HG03196 (cell line): ENCODE results near the gene NTSR1.
"Not testable (repeated sequence)": the region's sequence is repeated elsewhere in the genome, so short reads cannot be mapped to it uniquely, and the experiment has no call there.

ENCODE experiments used
- ATAC-seq: cut with Tn5 transposase; IDR thresholded peaks from one replicate; pipeline ENCODE4 v1.9.1; 2021; ENCODE audit not compliant: unreplicated experiment

NTSR1 gene

DNA sequence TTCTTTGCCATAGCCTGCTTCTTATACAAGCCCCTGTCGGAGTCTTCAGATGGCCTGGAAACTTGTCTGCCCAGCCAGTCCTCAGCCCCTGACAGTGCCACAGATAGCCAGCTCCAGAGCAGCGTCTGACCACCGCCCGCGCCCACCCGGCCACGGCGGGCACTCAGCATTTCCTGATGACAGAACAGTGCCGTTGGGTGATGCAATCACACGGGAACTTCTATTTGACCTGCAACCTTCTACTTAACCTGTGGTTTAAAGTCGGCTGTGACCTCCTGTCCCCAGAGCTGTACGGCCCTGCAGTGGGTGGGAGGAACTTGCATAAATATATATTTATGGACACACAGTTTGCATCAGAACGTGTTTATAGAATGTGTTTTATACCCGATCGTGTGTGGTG is 36.9 kb upstream of the NTSR1 start:
- ATAC-seq, result no peak

DNA sequence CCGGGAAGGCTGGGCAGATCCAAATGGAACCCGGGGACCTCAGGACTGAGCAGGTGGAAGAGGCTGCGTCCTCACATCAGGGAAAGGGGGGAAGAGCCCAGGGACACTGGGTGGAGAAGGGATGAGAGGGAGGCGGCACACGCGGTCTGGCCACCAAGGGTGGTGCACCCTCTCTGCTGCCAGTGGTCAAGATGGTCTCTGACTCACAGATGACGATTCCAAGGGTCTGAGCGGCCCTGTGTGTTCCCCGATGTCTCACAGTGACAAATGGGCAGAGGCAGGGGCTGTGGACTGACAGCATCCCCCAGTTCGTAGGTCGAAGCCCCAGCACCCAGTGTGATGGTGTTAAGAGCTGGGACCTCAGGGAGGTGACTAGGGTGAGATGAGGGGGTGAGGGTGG is 34.3 kb upstream of the NTSR1 start:
- no peak for ATAC-seq

DNA sequence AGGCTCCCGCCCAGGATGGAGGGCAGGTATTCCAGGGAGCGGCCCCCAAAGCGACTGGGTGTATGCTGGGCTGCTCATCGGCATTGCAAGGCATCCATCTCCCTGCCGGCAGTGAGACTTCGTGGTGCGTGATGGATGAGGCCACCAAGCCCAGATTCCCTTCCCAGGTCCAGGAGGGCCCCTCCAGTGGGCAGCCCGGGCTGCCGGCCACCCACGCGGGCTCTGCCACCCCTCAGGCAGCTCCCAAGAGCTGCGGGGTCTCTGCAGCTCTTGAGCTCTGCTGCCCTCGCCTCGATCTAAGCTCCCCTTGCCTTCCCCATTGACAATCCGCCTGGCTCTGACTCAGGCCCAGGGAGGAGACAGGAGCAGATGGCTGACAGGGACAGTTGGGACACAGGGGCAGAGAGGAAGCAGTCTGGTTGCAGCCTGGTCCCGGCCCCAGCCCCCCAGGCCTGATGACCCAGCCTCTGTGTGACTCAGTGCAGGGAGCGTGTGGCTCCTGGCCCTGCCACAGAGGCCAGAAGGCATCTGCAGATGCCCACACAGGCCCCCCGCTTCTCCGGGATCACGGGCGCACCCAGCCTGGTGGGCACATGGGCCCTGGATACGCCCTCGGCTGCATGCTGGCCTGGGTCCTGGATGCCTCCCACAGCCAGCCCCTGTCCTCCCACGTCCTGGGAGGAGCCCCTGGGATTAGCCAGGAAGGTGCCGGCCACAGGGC is 33.3 kb upstream of the NTSR1 start:
- ATAC-seq, result no peak

DNA sequence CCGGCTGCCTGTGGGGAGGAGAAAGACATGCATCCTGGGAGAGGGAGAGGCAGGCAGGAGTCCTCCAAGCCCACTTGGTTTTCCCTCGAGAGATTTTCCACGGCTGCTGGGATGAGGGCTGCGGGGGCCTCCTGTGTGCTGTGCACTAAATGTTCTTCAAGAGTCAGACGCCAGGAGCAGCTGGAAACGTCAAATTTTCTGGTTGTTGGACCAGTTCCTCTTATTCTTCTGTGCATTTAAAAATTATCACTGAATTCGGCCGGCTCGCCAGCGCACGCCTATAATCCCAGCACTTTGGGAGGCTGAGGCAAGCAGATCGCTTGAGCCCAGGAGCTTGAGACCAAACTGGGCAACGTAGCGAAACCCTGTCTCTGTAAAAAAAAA is 32.8 kb upstream of the NTSR1 start:
- no peak for ATAC-seq

DNA sequence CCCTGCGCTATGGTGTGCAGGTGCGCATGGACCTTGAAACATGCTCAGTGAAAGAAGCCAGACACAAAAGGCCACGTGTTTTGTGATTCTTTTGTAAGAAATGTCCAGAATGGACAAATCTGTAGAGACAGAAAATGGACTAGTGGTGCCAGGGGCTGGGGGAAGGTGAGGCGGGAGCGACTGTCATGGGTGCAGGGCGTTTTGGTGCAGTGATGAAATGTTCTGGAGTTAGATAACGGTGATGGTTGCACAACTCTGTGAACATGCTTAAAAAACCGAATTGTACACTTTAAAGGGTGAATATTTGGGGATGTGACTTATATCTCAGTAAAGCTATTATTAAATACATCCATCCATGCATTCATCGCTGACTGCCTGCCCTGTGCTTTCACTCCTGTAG is 31.7 kb upstream of the NTSR1 start:
- no peak for ATAC-seq

DNA sequence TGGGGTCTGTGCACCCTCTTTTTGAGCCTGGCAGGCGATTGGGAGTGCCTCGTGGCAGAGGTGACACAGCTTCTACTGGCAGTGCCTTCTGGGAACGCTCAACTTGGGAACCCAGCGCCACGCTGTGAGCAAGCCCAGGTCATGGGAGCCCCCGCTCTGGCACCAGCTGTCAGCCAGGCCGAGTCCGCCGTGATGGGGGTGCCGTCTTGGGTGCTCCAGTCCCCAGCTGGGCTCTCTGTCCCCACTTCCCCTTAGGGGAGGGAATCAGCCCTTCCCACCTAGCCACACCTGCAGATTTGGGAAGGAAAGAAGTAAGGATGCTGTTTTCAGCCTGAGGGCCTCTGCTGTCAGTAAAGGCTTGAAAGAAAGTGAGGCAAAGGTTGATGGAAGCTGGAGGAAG is 31.0 kb upstream of the NTSR1 start:
- ATAC-seq, result no peak

DNA sequence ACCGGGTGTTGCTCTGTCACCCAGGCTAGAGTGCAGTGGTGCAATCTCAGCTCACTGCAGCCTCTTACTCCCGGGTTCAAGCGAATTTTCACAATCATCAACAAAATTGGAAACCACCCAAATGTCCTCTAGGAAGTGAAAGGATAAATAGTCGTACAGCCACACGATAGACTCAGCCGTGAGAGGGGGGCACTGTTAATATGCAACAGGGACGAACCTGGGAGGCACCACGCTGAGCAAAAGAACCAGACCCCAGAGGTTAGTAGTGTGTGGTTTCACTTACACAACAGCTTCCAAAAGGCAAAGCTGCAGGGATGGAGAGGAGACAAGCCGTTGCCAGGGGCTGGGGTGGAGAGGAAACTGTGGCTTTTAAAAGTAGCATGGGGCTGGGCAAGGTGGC is 30.1 kb upstream of the NTSR1 start:
- no peak for ATAC-seq

DNA sequence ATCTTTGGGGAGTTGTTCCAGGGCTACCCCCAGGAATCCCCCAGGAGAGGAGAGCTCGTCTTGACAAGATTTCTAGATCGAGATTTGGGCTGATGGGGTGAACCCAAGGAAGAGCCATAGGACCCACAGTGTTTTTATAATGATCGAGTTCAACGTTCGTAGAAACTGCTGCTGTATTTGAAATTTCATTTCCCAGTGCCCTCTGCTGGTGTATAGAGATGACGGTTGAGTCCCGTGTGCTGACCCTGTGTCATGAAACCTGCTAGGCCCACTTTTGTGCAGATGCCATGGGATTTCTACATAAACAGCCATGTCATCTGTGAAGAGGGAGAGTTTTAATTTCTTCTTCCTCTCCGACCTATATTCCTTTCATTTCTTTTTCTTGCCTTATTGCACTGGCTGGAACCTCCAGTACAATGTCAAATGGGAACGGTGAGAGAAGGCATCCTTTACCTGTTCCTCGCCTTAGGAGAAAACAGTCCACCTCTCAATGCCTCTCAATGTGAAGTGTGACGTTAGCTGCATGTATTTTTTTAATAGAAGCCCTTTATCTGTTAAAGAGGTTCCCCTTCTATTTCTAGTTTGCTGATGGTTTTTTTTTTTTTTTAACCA is 28.6 kb upstream of the NTSR1 start:
- no peak for ATAC-seq

DNA sequence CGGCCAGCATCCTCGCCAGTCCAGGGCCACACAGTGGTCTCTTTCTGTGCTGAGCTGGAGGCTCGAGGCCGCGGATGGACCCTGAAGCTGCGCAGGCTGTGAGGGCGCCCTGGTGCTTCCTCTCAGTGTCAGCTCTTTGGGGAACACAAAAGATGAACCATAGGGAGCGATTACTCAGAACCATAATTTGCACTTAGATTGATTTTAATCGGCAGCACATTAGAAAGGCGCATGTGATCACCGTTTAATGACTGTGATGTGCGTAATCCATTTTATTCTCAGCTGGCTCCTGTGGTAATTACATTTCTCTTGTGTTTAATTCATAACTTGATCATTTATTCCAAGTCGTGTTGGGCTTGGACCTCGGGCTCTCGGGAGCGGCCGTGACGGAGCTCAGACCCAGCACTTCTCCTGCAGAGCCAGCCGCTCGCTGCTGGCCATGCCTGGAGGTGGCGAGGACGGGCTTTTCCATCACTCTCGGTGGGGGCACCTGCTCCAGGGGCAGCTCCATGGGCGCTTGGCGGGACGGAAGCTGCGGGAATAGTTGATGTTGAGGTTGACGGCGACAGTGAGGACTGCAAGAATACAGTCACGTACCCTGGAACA is 25.6 kb upstream of the NTSR1 start:
- no peak for ATAC-seq

DNA sequence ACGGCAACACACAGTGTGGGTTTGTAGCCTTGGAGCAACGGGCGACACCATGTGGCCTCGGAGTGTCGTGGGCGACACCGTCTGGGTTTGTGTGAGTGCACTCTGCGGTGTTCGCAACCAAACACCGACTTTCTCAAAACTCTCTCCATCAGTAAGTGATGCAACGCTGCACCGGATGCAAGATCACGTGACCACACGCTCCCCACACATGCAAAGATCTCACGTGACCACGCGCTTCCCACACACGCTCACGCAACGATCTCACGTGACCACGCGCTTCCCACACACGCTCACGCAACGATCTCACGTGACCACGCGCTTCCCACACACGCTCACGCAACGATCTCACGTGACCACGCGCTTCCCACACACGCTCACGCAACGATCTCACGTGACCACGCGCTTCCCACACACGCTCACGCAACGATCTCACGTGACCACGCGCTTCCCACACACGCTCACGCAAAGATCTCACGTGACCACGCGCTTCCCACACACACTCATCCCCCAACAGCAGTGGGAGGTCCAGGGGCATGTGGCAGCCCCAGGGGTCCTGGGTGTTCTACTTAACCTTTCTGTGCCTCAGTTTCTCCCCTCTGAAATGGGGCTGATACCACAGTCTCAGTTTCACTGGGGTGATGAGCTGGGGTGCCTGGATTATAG is 24.8 kb upstream of the NTSR1 start:
- not testable (repeated sequence) for ATAC-seq

DNA sequence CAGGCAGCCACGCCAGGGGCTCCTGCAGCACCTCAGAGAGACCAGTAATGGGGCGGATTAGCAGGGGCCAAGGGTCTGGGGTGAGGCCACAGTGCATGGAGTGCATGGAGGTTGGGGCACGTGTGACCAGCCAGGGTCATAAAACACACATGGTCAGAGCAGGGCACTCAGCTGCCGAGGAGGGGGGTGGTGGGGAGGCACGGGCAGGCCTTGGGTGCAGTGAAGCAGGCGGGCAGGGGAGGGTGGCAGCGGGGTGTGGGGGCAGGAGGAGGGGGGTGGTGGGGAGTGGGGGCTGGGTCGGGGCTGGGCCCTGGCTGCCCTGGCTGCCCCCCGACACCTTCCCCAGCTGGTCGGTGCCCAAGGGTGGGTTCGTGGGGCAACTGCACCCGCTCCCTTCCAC is 23.7 kb upstream of the NTSR1 start:
- ATAC-seq, result no peak

DNA sequence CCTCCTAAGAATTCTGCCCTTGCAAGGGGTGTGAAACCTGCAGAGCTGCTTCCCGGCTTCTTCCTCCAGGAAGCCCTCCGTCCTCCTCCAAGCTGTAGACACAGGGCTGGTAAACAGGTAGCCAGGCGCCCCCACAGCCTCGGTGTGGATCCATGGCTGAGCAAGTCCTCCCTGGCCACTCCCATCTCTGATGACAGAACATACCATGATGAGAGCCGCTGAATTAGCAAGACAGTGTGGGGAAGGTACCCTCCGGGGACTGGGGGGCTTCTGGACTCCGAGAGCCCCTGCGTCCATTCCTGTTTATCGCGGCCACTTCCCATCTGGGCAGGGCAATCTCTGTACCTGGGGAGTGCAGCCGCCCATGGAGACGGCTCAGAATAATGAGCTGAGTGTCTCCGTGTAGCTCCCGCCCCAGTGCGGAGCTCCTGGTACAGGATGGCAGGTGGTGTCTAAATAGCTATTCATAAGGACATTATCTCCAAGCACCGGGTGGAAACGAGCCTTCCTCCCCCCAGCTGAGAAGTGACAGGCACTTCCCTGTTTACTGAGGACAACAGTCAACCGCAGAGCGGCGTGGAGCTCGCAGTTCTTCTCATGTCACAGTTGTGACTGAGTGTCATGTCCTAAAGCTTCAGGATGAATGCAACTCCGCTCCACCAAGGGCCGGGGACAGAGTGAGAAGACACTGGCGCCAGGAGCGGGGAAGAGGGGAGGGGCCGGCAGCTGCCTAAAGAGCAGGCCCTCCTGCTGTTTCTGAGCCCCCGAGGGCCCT is 22.7 kb upstream of the NTSR1 start:
- ATAC-seq, result no peak

DNA sequence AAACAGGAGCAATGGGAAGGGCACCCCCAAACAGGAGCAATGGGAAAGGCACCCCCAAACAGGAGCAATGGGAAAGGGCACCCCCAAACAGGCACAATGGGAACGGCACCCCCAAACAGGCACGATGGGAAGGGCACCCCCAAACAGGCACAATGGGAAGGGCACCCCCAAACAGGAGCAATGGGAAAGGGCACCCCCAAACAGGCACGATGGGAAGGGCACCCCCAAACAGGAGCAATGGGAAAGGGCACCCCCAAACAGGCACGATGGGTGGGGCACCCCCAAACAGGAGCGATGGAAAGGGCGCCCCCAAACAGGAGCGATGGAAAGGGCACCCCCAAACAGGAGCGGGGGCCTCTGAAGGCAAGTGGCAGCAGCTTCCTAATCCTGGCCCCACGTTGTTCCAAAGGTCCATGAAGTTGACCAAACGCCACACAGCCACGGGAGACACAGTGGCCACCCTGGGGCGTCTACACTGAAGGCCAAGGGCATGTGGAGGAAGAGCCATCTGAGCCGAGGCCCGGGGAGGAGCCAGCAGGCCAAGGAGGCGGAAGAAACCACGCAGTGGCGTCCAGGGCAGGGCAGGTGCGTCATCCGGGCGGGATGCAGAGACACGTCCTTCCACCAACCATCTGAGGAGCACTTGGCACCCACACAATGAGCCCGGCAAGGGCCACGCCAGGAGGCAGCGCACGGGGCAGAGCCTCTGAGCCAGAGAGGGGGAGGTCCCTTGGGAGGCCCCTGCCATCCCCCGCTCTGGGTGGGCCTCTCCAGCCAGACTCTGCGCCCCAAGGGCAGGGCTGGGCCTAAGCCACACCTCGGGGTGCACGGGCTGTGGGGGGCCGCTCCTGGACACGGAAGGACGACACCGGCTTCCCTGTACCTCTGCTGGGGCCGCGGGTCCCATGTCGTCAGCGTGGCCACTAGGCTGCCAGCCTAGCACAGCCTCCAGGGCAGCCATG is 21.5 kb upstream of the NTSR1 start:
- no peak for ATAC-seq

DNA sequence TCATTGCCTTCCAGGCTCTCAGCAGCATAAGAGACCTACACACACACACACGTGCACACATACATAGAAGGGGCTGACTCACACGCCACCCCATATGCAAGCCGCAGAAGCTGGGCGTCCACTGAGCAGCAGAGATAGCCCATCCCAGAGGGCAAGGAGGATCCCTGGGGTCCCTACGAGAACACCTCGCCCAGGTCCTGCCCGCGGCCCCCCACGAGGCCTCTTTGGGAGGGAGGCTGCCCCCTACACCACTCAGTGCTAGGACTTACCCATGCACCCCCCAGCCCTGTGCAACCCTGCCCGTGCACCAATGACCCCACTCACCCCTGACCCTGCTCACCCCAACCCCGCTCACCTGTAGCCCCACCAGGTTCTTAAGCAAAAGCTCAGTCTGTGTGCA is 20.6 kb upstream of the NTSR1 start:
- no peak for ATAC-seq

DNA sequence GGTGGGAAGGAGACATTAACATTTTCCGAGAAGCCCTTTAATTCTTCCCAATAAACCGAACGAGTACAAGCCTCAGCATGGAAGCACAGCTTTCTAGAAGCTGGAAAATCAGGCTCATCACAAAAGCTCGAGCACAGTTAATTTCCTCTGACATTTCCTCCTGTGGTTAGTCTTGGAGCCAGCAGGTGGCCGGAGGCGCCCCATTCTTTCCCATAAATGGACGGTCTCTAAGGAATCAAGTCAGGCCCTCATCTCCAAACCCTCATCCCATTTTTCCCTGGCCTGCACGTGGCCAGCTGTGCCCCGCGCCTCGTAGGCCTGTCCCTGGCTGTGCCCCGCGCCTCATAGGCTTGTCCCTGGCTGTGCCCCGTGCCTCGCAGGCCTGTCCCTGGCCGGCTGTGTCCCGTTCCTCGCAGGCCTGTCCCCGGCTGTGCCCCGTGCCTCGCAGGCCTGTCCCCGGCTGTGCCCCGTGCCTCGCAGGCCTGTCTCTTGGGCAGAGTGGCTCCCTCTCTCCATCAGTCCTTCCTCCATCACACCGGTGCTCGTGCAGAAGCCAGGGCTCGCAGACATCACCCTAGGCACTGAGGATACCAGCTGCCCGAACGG is 19.7 kb upstream of the NTSR1 start:
- ATAC-seq, result no peak

DNA sequence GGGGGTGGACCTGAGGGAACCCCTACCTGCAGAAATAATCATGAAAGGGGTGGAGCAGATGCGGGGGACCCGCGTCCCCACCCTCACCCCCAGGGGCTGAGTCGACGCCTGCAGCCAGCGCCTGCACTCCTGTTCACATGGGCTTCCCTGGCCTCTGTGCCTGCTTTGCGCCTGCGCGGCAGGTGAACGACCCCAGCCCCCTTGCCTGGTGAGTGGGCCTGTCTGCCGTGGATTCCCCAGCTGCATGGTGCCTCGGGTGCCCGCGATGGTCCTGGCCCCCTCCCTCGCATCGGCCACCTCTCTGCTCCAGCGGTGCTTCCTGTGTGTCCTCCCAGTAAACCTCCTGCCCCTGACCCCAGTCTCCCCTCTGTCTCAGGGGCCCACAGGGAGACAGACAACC is 18.8 kb upstream of the NTSR1 start:
- ATAC-seq, result no peak

DNA sequence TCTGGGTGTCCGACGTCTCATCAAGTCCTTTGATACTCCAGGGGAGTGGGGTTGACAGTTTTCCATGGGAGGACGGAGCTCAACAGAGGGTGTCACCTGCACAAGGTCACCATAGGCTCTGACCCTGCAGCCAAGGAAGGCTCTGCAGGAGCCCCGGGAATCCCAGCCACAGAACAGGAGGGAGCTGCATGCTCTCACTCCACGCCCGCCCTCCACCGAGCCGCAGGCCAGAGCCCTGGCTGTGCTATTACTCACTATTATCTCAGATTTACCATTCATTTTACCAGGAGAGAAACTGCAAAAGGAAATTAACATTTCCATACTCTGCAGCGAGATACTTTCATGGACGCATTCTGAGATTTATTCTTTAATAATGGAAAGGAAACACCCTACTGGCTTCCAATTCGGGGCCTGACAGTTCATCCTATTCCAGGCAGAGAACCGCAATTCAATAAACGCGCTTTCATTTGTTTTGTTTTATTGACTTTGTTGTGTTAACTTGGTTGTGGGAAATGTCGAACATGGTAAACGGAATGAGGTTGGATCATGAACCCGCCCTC is 18.3 kb upstream of the NTSR1 start:
- ATAC-seq, result no peak

DNA sequence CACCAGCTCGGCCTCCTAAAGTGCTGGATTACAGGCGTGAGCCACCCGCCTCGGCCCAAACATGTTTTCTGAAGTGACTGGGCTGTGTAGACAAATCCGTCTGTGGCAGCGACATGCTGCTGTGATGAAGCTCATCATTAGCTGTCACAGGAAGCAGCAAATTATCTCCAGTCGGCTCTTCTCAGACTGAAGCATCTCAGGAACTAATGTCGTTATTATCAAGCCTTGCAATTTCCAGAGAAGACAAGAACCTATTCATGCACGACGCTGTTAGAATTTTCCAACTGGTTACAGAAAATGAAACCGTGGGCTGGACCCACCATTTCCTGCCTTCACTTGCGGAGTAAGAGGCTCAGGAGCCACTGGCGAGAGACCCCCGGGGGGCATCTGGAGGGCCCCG is 17.1 kb upstream of the NTSR1 start:
- no peak for ATAC-seq

DNA sequence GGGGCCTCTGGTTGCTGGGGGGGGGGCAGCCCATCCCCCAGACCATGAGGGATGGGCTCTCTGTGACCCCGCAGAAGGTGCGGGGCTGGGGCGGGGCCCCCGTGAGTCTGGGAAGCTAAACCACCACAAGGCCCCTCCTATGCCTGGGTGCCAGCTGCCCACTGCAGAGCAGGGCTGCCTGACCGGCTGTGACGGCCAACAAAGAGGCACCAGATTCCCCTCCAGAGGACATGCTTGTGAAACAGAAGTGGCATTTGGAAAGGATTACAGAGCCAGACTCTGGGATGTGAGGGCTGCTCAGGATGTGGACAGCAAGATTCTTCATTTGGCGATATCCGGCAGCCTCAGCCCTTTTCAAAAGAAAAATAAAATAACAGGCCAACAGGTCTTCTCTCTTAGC is 16.5 kb upstream of the NTSR1 start:
- ATAC-seq, result no peak
